GM13976 (cell line): ENCODE measurements around the gene ATG4C.
A peak's percentile ranks its signal among the peaks of the same experiment; 100 is the strongest.

Experiments
- DNase-seq: peaks from one replicate; pipeline ENCODE4 v3.0.0; 2012; ENCODE audit warnings: low spot score
- CTCF ChIP-seq: IDR thresholded peaks from 2 replicates; pipeline ENCODE4 v1.5.1; 2012; ENCODE audit warnings: borderline replicate concordance, mild to moderate bottlenecking; ENCODE audit not compliant: insufficient read depth; ENCODE audit errors: extremely low read depth, missing control alignments, control extremely low read depth
- in situ Hi-C: fragments of 300-500 bp; cut with MboI; formaldehyde crosslinking; loops from one replicate; pipeline ENCODE4 v1.12.0; 2022; ENCODE audit warnings: low sequenced_read_pairs, mixed read lengths, inconsistent platforms; ENCODE audit not compliant: unreplicated experiment

Gene ATG4C

DNA sequence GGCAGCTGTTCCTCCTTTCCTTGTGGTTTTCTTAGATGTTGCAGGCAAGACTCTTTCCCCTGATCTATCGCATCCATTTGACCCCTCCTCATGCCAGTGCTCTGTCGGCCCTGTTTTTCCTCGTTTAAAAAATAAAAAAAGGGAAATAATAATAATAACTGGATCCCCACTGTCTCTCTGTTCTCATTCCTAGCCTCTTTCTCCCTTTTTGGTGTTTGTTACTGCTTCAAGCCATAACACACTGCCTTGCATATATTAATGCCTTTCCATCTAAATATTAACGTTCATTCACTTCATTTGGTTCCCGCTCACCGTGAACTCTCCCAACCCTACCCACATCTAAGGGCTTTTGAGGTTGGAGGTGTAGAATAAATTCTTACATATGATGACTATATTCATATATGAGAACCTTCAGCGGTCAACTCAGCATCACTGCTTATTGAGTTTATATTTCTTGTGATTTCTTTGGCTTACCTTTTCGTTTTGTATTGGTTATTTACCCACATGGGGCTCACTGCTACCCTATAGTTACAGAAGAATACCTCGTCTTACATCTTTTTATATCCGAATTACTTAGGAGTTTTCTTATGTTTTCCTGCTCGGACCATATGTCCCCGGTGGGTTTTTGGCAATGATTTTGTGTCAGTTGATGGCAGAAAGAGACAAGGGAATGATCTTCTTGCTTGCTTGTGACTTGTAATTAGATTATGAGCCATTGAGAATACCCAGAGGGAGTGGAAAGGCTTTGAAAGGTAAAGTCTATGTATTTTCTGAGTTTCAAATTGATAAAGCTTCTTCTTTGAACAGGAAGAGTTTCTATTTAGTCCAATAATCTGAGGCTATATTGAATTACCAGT, 805 bp downstream of the ATG4C start:
- no peak for TF ChIP-seq CTCF
- in situ Hi-C loops: no loop called here
- peak; percentile 54 for DNase-seq

DNA sequence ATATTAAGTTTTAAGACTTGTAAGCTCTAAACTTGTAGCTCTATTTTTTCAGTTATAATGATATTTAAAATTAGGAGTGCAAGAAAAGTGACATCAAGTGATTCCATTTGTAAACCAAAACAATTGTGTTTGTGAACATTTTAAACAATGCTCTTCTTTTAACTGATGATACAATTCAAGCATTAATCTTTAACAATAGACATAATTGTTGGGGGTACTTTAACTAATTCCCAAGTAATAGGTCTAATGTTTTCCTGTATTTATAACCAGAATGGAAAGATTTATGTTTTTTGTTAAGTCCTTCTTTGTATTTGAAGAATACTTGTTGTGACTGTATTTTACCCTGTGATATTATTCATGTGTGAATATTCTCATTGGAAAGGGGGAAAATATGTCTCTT, 6.8 kb downstream of the ATG4C start:
- in situ Hi-C loops: no loop called here
- DNase-seq: no peak
- no peak for TF ChIP-seq CTCF

DNA sequence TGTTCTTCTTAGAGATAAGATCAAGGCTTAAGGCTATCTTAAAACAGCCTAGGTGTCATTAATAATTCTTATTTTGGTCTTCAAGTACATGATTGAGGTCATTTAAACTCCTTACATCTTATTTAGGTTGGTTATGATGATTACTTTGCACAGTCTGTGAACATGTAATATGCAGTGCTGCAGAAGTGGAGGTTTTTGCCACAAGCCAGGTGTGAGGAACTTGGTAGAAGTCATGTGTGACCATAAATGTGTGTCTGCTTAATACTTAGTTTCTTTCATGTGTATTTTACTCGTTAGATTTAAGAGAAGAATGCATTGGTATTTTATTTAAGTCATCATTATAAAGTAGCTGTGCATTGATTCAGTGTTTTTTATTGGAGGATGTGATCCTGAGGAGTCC, 10.1 kb downstream of the ATG4C start:
- no peak for DNase-seq
- TF ChIP-seq CTCF: no peak
- in situ Hi-C loops: no loop called here

- no peak for TF ChIP-seq CTCF
- in situ Hi-C loops: no loop called here
- no peak for DNase-seq
Observed at GRCh38 chr1:62796221-62796620, 12.3 kb downstream of the ATG4C start.

- in situ Hi-C loops: no loop called here
- DNase-seq: no peak
- no peak for TF ChIP-seq CTCF
Observed at GRCh38 chr1:62799688-62800087, 15.8 kb downstream of the ATG4C start.

DNA sequence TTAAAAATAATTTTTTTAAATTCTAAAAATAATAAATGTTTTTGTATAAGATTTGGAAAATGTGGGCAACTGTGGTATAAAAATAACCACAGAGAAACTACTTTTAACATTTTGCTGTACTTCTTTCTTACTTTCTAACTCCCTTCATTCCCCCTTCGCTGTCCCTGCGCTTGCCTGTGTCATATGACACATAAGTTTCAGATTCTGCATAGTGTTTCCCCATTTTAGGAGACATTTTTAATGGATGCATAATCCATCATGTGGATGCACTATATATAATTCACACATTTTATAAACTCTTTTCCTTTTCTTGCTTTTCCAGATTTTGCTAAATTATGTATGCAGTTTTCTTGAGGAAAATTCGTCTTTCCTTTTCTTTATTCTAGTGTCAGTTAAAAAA, 16.3 kb downstream of the ATG4C start:
- in situ Hi-C loops: no loop called here
- DNase-seq: peak; percentile 25

More for the DNA sequence above, 16.3 kb downstream of the ATG4C start:
- no peak for TF ChIP-seq CTCF
